Cardiac fibroblast (primary cell): ENCODE results near the gene HSFX3.
"Not testable (repeated sequence)": the region's sequence is repeated elsewhere in the genome, so short reads cannot be mapped to it uniquely, and the experiment has no call there.

ENCODE experiments used
- DNase-seq, 2 donors: peaks; one replicate each; pipeline versions ENCODE4 v3.0.0 to v3.0.0-alpha.2; 2010; ENCODE audit warnings: low read depth in 2 of 2
- H3K4me3 ChIP-seq, 2 donors: replicated peaks in 1 of 2; 1 replicate in 1 of 2; 2 replicates in 1 of 2; pipeline ENCODE4 v1.5.1; 2011; ENCODE audit warnings: low read depth in 2 of 2, low read length in 2 of 2, mild to moderate bottlenecking in 2 of 2, moderate library complexity in 1 of 2
- TF ChIP-seq, protein P1 (sequence below): IDR thresholded peaks from one replicate; pipeline ENCODE4 v1.5.1; 2011; ENCODE audit warnings: low read depth, mild to moderate bottlenecking, low read length, inconsistent platforms

HSFX3 gene

DNA sequence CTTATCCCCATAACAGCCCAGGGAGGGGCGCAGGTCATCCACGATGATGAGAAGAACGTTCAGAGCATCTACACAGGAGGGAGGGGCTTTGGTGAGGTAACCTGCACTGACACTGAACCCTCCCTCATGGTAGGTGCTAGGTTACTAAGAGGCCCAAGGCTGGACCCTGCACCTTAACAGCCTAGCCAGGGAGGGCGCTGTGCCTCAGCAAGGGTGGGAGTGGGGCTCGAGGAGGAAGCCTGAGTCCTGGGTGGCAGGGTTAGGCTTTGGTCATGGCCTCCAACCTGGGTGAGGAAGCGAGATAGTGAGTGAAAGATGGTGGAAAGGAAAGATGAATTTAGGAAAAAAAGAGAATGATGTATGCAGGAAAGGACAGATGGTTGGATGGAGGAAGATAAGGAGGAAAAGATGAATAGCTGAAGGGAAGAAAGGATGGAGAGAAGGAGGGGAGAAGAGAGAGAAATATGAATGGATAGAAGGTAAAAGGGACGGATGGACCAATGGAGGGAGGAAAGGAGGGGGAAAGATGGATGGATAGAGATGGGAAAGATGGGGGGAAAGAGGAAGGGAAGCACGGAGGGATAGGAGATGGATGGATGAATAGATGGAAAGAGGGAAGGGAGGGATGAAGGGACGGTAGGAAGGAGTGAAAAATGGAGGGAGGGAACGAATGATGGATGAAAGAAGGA, 45.4 kb downstream of the HSFX3 start:
- peak overlapping the region; percentile 63 to 67 for H3K4me3 ChIP-seq
- peak in 1 of 2 donors; percentile 16 for DNase-seq
- TF ChIP-seq, protein P1, sequence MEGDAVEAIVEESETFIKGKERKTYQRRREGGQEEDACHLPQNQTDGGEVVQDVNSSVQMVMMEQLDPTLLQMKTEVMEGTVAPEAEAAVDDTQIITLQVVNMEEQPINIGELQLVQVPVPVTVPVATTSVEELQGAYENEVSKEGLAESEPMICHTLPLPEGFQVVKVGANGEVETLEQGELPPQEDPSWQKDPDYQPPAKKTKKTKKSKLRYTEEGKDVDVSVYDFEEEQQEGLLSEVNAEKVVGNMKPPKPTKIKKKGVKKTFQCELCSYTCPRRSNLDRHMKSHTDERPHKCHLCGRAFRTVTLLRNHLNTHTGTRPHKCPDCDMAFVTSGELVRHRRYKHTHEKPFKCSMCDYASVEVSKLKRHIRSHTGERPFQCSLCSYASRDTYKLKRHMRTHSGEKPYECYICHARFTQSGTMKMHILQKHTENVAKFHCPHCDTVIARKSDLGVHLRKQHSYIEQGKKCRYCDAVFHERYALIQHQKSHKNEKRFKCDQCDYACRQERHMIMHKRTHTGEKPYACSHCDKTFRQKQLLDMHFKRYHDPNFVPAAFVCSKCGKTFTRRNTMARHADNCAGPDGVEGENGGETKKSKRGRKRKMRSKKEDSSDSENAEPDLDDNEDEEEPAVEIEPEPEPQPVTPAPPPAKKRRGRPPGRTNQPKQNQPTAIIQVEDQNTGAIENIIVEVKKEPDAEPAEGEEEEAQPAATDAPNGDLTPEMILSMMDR, result peak; percentile 15

DNA sequence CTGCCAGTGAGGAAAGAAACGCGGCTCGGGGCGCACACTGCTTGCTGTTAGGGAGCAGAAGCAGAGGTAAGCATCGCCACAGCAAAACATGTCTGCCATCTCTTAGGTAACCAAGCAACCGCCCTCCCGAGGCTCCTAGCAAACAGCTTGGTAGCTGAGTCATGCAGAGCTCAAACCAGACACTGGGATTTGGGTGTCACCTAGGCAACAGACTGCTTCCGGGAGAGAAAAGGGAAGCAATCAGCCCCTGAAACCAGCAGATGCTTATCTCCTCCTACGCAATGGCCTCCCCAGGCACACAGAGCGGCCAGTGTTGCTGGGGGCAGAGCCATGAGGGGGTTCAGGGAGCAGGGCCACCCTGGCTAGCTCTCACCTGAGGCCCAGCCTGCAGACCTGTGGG, 46.3 kb downstream of the HSFX3 start:
- H3K4me3 ChIP-seq, result peak overlapping the region in 1 of 2 donors; percentile 24
- DNase-seq, result peak; percentile 62 to 70

DNA sequence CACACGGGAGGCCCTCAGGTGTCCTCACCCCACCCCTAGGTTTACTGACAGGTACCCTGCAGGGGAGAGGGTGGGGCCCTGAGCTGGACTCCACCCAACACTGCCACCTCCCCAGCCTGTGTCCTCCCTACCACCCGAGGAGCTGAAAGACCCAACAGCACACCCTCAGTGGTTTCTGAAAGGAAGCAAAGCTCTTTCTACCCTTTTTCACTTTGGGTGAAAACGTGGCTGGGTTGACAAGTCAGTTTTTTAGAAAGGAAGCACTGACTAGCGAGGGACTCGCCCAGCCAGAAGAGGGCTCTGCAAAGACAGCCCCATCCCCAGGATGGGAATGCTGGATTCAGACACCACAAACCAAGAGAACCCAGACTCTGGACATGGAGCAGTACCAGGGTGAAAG, 46.8 kb downstream of the HSFX3 start:
- H3K4me3 ChIP-seq, DNase-seq: not testable (repeated sequence)

DNA sequence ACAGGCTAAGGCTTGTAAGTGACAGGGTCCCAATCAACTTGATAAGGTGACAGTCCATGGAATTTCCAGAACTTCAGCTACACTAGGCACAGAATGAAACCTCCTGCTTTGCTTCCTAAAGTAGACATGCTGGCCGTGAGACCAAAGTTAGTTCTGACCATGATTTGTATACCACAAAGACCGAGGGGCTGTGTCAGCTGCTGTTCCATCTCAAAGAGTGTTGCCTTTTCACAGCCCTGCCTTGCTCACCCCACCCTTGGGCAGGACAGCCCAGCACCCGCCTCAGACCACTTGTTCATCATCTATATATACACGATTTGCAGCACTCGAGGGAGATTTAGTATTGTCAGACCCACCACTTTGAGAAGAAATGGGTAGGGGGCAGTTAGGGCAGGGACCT, 50.0 kb downstream of the HSFX3 start:
- no peak overlapping the region for H3K4me3 ChIP-seq
- TF ChIP-seq, protein P1, result no peak
- no peak for DNase-seq

DNA sequence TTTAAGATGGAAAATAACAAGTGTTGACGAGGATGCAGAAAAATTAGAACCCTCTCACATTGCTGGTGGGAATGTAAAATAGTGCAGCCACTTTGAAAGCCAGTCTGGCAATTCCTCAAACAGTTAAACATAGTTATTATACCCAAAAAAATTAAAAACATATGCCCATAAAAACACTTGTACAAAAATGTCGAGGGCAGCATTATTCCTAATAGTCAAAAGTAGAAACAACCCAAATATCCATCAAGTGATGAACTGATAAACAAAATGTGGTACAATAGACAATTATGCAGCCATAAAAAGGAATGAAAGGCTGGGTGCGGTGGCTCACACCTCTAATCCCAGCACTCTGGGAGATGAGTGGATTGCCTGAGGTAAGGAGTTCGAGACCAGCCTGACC, 51.0 kb downstream of the HSFX3 start:
- TF ChIP-seq, protein P1, result no peak
- no peak overlapping the region for H3K4me3 ChIP-seq
- no peak for DNase-seq
